MCF 10A (cell line): ENCODE results near the gene PNPO. TPM values are rescaled to one million over a fixed set of nuclear protein-coding genes. Genes with fewer than 3 reads are reported as not detected.

Experiments used
- BruUV-seq: library from RNA; stranded (reverse); fragments of 400-500 nt; replicated peaks from 2 replicates; lab custom pipeline; 2021; lab: Mats Ljungman, UMichigan
- CTCF ChIA-PET: fragments of 300-600 bp; sonication (Branson Sonifier 250); formaldehyde crosslinking; extraction: SDS; loops from one replicate; lab custom pipeline; 2021; ENCODE audit warnings: antibody characterized with exemption, inconsistent platforms; lab: Yijun Ruan, JAX
- POLR2A ChIA-PET: fragments of 300-600, 350-650 bp; sonication (Branson Sonifier 250); formaldehyde crosslinking; extraction: SDS; loops from one replicate; lab custom pipeline; 2020; ENCODE audit warnings: antibody characterized with exemption, inconsistent platforms; lab: Yijun Ruan, JAX
- DNase-seq: peaks from one replicate; pipeline ENCODE4 v3.0.0-alpha.2; 2018; ENCODE audit not compliant: unreplicated experiment
- H3K27ac Mint-ChIP-seq: one replicate; pipeline ENCODE4 v1.8.0; 2022; ENCODE audit warnings: mild to moderate bottlenecking, low read depth, mixed read lengths; ENCODE audit not compliant: unreplicated experiment
- H3K27me3 Mint-ChIP-seq: one replicate; pipeline ENCODE4 v1.8.0; 2022; ENCODE audit warnings: mixed read lengths; ENCODE audit not compliant: insufficient read depth, unreplicated experiment
- H3K36me3 Mint-ChIP-seq: one replicate; pipeline ENCODE4 v1.8.0; 2022; ENCODE audit warnings: mild to moderate bottlenecking, moderate library complexity, mixed read lengths; ENCODE audit not compliant: insufficient read depth, unreplicated experiment
- H3K4me1 Mint-ChIP-seq: one replicate; pipeline ENCODE4 v1.8.0; 2022; ENCODE audit warnings: mixed read lengths; ENCODE audit not compliant: insufficient read depth, unreplicated experiment
- H3K4me3 Mint-ChIP-seq: one replicate; pipeline ENCODE4 v1.8.0; 2022; ENCODE audit warnings: mild to moderate bottlenecking, moderate library complexity, mixed read lengths; ENCODE audit not compliant: unreplicated experiment
- H3K9me3 Mint-ChIP-seq: one replicate; pipeline ENCODE4 v1.8.0; 2022; ENCODE audit warnings: mixed read lengths; ENCODE audit not compliant: unreplicated experiment
- CTCF ChIP-seq: fragments of 200-600 bp; IDR thresholded peaks from one replicate; pipeline ENCODE4 v1.8.0; 2022; ENCODE audit warnings: antibody characterized with exemption, mild to moderate bottlenecking; ENCODE audit not compliant: unreplicated experiment
- intact Hi-C: fragments of 100-400 bp; cut with micrococcal nuclease; formaldehyde crosslinking; loops from 2 replicates; pipeline ENCODE4 v1.14.1; 2022
- total RNA-seq: library from RNA; stranded (reverse); gene quantifications from 2 replicates; pipeline ENCODE4 v1.2.3, GENCODE V29; 2022

The PNPO gene
- total RNA-seq, 1 experiment from 2014 or later: 58.4 TPM

- POLR2A ChIA-PET: interaction anchor here (0.7 to 2.6 kb wide), 6 partner anchors 37 to 148 kb away, joined by 3 to 42 read pairs (median 3); partner anchors contain the start of genes CDK5RAP3, PNPO and SCRN2
- H3K4me3 Mint-ChIP-seq: no peak overlapping the region
- intact Hi-C loops: no loop called here
- peaks cover 36% of the 10 kb centered on the region for H3K4me1 Mint-ChIP-seq
- no peaks in the 10 kb centered on the region for H3K27me3 Mint-ChIP-seq
- H3K36me3 Mint-ChIP-seq: peaks cover 16% of the 10 kb centered on the region
- no peak for TF ChIP-seq CTCF
- CTCF ChIA-PET: interaction anchor here (1.0 kb wide), 1 partner anchor 49 kb away, joined by 5 read pairs; no protein-coding TSS in a partner anchor
- DNase-seq: no peak
- H3K9me3 Mint-ChIP-seq: no peaks in the 10 kb centered on the region
- BruUV-seq: no TSS peak
- H3K27ac Mint-ChIP-seq: no peak overlapping the region
Measured at GRCh38 chr17:47898241-47898640, 43.1 kb upstream of the PNPO start.

DNA sequence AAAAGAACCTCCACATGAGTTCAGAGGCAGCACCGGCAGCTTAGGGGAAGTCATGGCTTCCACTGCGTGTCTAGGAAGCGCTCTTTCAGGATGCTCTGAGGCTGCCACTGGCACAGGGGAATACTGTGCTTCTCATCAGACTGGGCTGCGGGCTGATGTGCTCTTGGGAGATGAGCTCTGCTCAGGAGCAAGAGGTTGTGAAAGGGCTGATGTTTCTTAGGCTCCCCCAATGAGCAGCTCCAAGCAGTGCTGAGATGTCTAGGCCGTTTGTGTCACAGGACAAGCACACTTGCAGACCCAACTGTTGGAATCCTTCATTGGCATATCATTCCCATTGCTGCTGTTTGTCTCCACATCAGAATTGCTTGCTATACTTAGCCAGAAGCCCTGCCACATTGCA, 41.7 kb upstream of the PNPO start:
- peaks cover 31% of the 10 kb centered on the region for H3K4me1 Mint-ChIP-seq
- BruUV-seq: no TSS peak
- H3K36me3 Mint-ChIP-seq: peaks cover 17% of the 10 kb centered on the region
- CTCF ChIA-PET: interaction anchor here (0.9 kb wide), 1 partner anchor 44 kb away, joined by 3 read pairs; no protein-coding TSS in a partner anchor
- POLR2A ChIA-PET: no interaction called here
- TF ChIP-seq CTCF: no peak
- intact Hi-C loops: no loop called here
- H3K27me3 Mint-ChIP-seq: no peaks in the 10 kb centered on the region
- H3K27ac Mint-ChIP-seq: peak overlapping the region; percentile 42
- H3K9me3 Mint-ChIP-seq: no peaks in the 10 kb centered on the region
- no peak for DNase-seq
- no peak overlapping the region for H3K4me3 Mint-ChIP-seq

GRCh38 chr17:47901423-47901822, 39.9 kb upstream of the PNPO start:
- BruUV-seq: no TSS peak
- ChIA-PET CTCF (interaction anchor here (0.5 to 0.6 kb wide), 2 partner anchors 46 to 124 kb away, joined by 3 read pairs; no protein-coding TSS in a partner anchor), POLR2A (interaction anchor here (1.4 kb wide), 1 partner anchor 30 kb away, joined by 5 read pairs; no protein-coding TSS in a partner anchor)
- intact Hi-C loops: no loop called here
- Mint-ChIP-seq H3K4me3 (no peak overlapping the region), H3K9me3 (no peaks in the 10 kb centered on the region), H3K27me3 (no peaks in the 10 kb centered on the region), H3K27ac (no peak overlapping the region), H3K4me1 (peaks cover 35% of the 10 kb centered on the region), H3K36me3 (peaks cover 17% of the 10 kb centered on the region)
- TF ChIP-seq CTCF: no peak
- DNase-seq: no peak

- H3K27ac Mint-ChIP-seq: peak overlapping the region; percentile 3
- ChIA-PET CTCF (interaction anchor here (0.7 kb wide), 1 partner anchor 45 kb away, joined by 3 read pairs; no protein-coding TSS in a partner anchor), POLR2A (interaction anchor here (0.8 kb wide), 1 partner anchor 41 kb away, joined by 4 read pairs; no protein-coding TSS in a partner anchor)
- intact Hi-C loops: no loop called here
- H3K36me3 Mint-ChIP-seq: peaks cover 17% of the 10 kb centered on the region
- DNase-seq: no peak
- no peaks in the 10 kb centered on the region for H3K9me3 Mint-ChIP-seq
- peaks cover 38% of the 10 kb centered on the region for H3K4me1 Mint-ChIP-seq
- H3K4me3 Mint-ChIP-seq: no peak overlapping the region
- no peaks in the 10 kb centered on the region for H3K27me3 Mint-ChIP-seq
- BruUV-seq: no TSS peak
- TF ChIP-seq CTCF: no peak
Measured at GRCh38 chr17:47902039-47902744, 39.2 kb upstream of the PNPO start.
